HepG2 (cell line): ENCODE measurements around the gene MAML1. TPM values are rescaled to one million over a fixed set of nuclear protein-coding genes. Genes with fewer than 3 reads are reported as not detected.

ENCODE experiments used
- ARID4A ChIP-seq: sonication (generic); formaldehyde crosslinking; IDR thresholded peaks from 2 replicates; pipeline ENCODE4 v1.5.0; 2020; ENCODE audit warnings: mild to moderate bottlenecking, missing genetic modification reagents, borderline replicate concordance
- ARNT2 ChIP-seq: sonication (generic); formaldehyde crosslinking; IDR thresholded peaks from 2 replicates; pipeline ENCODE4 v1.8.0; 2022; ENCODE audit warnings: mild to moderate bottlenecking, low read depth, missing genetic modification reagents, moderate library complexity
- ATAD3A ChIP-seq: sonication (generic); formaldehyde crosslinking; IDR thresholded peaks from 2 replicates; pipeline ENCODE4 v1.4.0; 2020; ENCODE audit warnings: missing genetic modification reagents
- KDM1A ChIP-seq: IDR thresholded peaks from 2 replicates; pipeline ENCODE4 v1.6.1; 2016; ENCODE audit warnings: missing compliant biosample characterization
- MAZ ChIP-seq, 2 experiments: sonication (generic) in 1 of 2; formaldehyde crosslinking in 1 of 2; IDR thresholded peaks; 2 replicates each; pipeline versions ENCODE4 v1.5.0 to v1.6.1; 2012 to 2020; ENCODE audit warnings: low read depth in 2 of 2, mild to moderate bottlenecking in 2 of 2, borderline replicate concordance in 1 of 2, improper control_type of control experiment in 1 of 2, low read length in 1 of 2, missing genetic modification reagents in 1 of 2, moderate library complexity in 1 of 2
- MTA3 ChIP-seq: sonication (generic); formaldehyde crosslinking; IDR thresholded peaks from 2 replicates; pipeline ENCODE4 v1.4.0; 2020; ENCODE audit warnings: missing genetic modification reagents
- NFRKB ChIP-seq: fragments of 450-650 bp; IDR thresholded peaks from 2 replicates; pipeline ENCODE4 v1.6.1; 2017
- PAXIP1 ChIP-seq: sonication (generic); formaldehyde crosslinking; conservative IDR thresholded peaks from 2 replicates; pipeline ENCODE4 v1.4.0; 2020; ENCODE audit warnings: mild to moderate bottlenecking, missing genetic modification reagents, moderate library complexity
- REL ChIP-seq: sonication (generic); formaldehyde crosslinking; conservative IDR thresholded peaks from 2 replicates; pipeline ENCODE4 v1.8.0; 2022; ENCODE audit warnings: mild to moderate bottlenecking, missing genetic modification reagents, moderate library complexity
- RNF219 ChIP-seq: sonication (generic); formaldehyde crosslinking; IDR thresholded peaks from 2 replicates; pipeline ENCODE4 v1.5.0; 2020; ENCODE audit warnings: mild to moderate bottlenecking, missing genetic modification reagents
- SKI ChIP-seq: fragments of 450-650 bp; IDR thresholded peaks from one replicate; pipeline ENCODE4 v1.6.1; 2018; ENCODE audit warnings: mild to moderate bottlenecking; ENCODE audit not compliant: partially characterized antibody
- XRCC5 ChIP-seq: fragments of 200-400 bp; formaldehyde crosslinking; optimal IDR thresholded peaks from 2 replicates; pipeline ENCODE3; 2017; ENCODE audit warnings: mild to moderate bottlenecking, low read length
- ZBTB1 ChIP-seq: sonication (generic); formaldehyde crosslinking; IDR thresholded peaks from 2 replicates; pipeline ENCODE4 v1.4.0; 2020; ENCODE audit warnings: missing genetic modification reagents, borderline replicate concordance
- ZBTB42 ChIP-seq: sonication (generic); formaldehyde crosslinking; IDR thresholded peaks from 2 replicates; pipeline ENCODE4 v1.5.0; 2020; ENCODE audit warnings: mild to moderate bottlenecking, missing genetic modification reagents
- ZNF264 ChIP-seq: sonication (generic); formaldehyde crosslinking; IDR thresholded peaks from 2 replicates; pipeline ENCODE4 v1.4.0; 2020; ENCODE audit warnings: missing genetic modification reagents
- ZNF773 ChIP-seq: sonication (generic); formaldehyde crosslinking; IDR thresholded peaks from 2 replicates; pipeline ENCODE4 v1.4.0; 2020; ENCODE audit warnings: missing genetic modification reagents, borderline replicate concordance
- ZNF777 ChIP-seq: sonication (generic); formaldehyde crosslinking; IDR thresholded peaks from 2 replicates; pipeline ENCODE4 v1.4.0; 2020; ENCODE audit warnings: missing genetic modification reagents
- ZNF781 ChIP-seq: sonication (generic); formaldehyde crosslinking; IDR thresholded peaks from 2 replicates; pipeline ENCODE4 v1.5.1; 2020; ENCODE audit warnings: borderline replicate concordance, mild to moderate bottlenecking, missing genetic modification reagents; ENCODE audit errors: not compliant biosample characterization
- ZSCAN29 ChIP-seq: sonication (generic); formaldehyde crosslinking; conservative IDR thresholded peaks from 2 replicates; pipeline ENCODE4 v1.4.0; 2020; ENCODE audit warnings: mild to moderate bottlenecking, missing genetic modification reagents
- polyA plus RNA-seq, 8 experiments: library from polyadenylated mRNA; depleted of rRNA in 3 of 8; stranded (reverse) in 7 of 8; unstranded in 1 of 8; fragments of >200 nt; fragmentation: Illumina TruSeq in 4 of 8; extraction: Trizol in 4 of 8; gene quantifications; 2 replicates each; pipeline versions ENCODE4 v1.2.1 to v1.2.3, GENCODE V29; 2011 to 2016; ENCODE audit warnings: low read depth in 4 of 8, missing spikeins in 1 of 8, mixed read lengths in 1 of 8; ENCODE audit not compliant: insufficient read depth in 1 of 8
- total RNA-seq, 5 experiments: library from RNA; depleted of rRNA; stranded (reverse); fragments of >200 nt; fragmentation: Illumina TruSeq; extraction: Trizol; gene quantifications; 2 replicates each; pipeline ENCODE4 v1.2.3, GENCODE V29; 2016; ENCODE audit warnings: low read depth in 1 of 5

The MAML1 gene
- total and polyA plus RNA-seq, 2 of the 13 experiments (the other 11 are each of a cell fraction or from before 2014, with no cell fraction given) = 10.0 to 10.8 TPM

GRCh38 chr5:179819296-179820126, 86.9 kb downstream of the MAML1 start (continued):
- TF ChIP-seq ZNF781 (CRISPR knock-in tag) = peak; percentile 86
- peak; percentile 45; the same call in 1 of the 2 replicates for TF ChIP-seq ZNF777
- peak; percentile 25 for TF ChIP-seq SKI
- peak; percentile 85; the same call in 1 of the 2 replicates for TF ChIP-seq RNF219 (CRISPR knock-in tag)
- TF ChIP-seq XRCC5 = no peak
- TF ChIP-seq ZBTB42 (CRISPR knock-in tag) = no peak
- peak; percentile 83; the same call in 1 of the 2 replicates for TF ChIP-seq ARID4A
- no peak for TF ChIP-seq MAZ (IDR thresholded peaks at IDR 0.05; ENCODE audit: borderline replicate concordance, low read depth, low read length)
- TF ChIP-seq MAZ (CRISPR knock-in tag; IDR thresholded peaks at IDR 0.05; ENCODE audit: low read depth) = peak; percentile 37; the same call in 1 of the 2 replicates
- TF ChIP-seq KDM1A (CRISPR knock-in tag) = no peak
- no peak for TF ChIP-seq PAXIP1
- TF ChIP-seq NFRKB = no peak
- TF ChIP-seq ZBTB1 = no peak
- no peak; the same call in 1 of the 2 replicates for TF ChIP-seq REL
- TF ChIP-seq ZNF773 (CRISPR knock-in tag) = peak; percentile 76; the same call in 1 of the 2 replicates
- no peak; the same call in 1 of the 2 replicates for TF ChIP-seq ZNF264
- no peak for TF ChIP-seq ZSCAN29
- 0 out of 2 replicates have a peak, but pooled peaks have one; percentile 22 for TF ChIP-seq ARNT2 (CRISPR knock-in tag)
- no peak for TF ChIP-seq MTA3
- TF ChIP-seq ATAD3A (CRISPR knock-in tag) = no peak
